Muscle layer of duodenum (tissue), 2 donors: Measurements from ENCODE around the gene PI4KA.
"Not testable (repeated sequence)": the region's sequence is repeated elsewhere in the genome, so short reads cannot be mapped to it uniquely, and the experiment has no call there.

ENCODE experiments used
- H3K27ac ChIP-seq: one replicate; pipeline ENCODE4 v1.7.0; 2013; ENCODE audit warnings: mild to moderate bottlenecking, low read length
- H3K27me3 ChIP-seq: one replicate; pipeline ENCODE4 v1.7.0; 2013; ENCODE audit warnings: low read depth, mild to moderate bottlenecking, control low read depth, low read length
- H3K36me3 ChIP-seq, 2 donors: one replicate each; pipeline ENCODE4 v1.7.0; 2013; ENCODE audit warnings: low read length in 2 of 2, control low read depth in 1 of 2, mild to moderate bottlenecking in 1 of 2; ENCODE audit not compliant: insufficient read depth in 2 of 2, control insufficient read depth in 1 of 2
- H3K4me1 ChIP-seq, 2 donors: one replicate each; pipeline ENCODE4 v1.7.0; 2013; ENCODE audit warnings: low read length in 2 of 2, mild to moderate bottlenecking in 2 of 2, control low read depth in 1 of 2, moderate library complexity in 1 of 2; ENCODE audit not compliant: insufficient read depth in 2 of 2, control insufficient read depth in 1 of 2
- H3K4me3 ChIP-seq, 2 donors: one replicate each; pipeline ENCODE4 v1.7.0; 2013; ENCODE audit warnings: low read length in 2 of 2, low read depth in 1 of 2, mild to moderate bottlenecking in 1 of 2
- H3K9me3 ChIP-seq, 2 donors: one replicate each; pipeline ENCODE4 v1.7.0; 2013; ENCODE audit warnings: low read length in 2 of 2, control low read depth in 1 of 2, mild to moderate bottlenecking in 1 of 2; ENCODE audit not compliant: control insufficient read depth in 1 of 2
- donor health status: healthy.

The PI4KA gene

GRCh38 chr22:20724676-20725454 is 133.7 kb downstream of the PI4KA start:
- Histone ChIP-seq H3K9me3 (no peaks in the 10 kb centered on the region), H3K4me3 (no peak overlapping the region), H3K27ac (no peak overlapping the region), H3K4me1 (no peaks in the 10 kb centered on the region), H3K36me3 (peaks cover 35 to 83% of the 10 kb centered on the region in 2 donors), H3K27me3 (no peaks in the 10 kb centered on the region)

GRCh38 chr22:20721409-20722218 is 137.0 kb downstream of the PI4KA start:
- Histone ChIP-seq H3K9me3 (no peaks in the 10 kb centered on the region), H3K27me3 (no peaks in the 10 kb centered on the region), H3K36me3 (peaks cover 8 to 58% of the 10 kb centered on the region in 2 donors), H3K27ac (no peak overlapping the region), H3K4me1 (no peaks in the 10 kb centered on the region), H3K4me3 (no peak overlapping the region)

DNA sequence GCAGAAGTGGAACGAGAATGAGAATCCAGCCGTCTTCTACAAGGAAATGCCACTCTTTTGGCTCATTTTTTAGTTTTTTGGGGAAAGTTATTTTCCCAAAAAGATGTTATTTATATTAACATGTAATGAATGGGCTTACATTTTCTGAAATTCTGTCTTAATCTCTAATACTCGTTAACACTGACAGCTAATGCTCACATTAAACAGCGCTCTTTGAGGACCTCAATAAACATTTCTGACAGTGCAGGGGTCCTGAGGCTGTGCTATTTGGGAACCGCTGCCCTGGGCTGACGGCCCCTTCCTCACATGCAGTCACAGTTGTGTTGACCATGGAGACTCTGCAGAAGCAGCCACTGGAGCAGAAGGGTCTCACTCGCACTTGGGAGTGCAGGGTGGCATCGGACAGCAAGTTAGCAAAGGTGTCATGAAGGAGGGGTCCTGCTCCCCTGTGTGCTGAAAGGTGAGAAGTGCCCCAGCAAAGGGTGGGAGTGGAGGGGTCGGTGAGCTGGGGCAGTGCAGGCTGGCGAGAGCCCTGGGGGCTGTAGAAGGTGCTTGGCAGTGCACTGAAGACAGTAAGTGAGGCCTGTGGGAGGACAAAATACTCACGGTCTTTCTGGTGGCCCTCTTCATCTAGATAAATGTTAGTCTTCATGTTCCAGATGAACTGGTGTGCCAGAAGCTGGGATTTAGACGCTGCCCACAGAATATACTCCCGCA is 137.8 kb downstream of the PI4KA start:
- Histone ChIP-seq H3K4me1 (no peaks in the 10 kb centered on the region), H3K36me3 (peaks cover 4 to 50% of the 10 kb centered on the region in 2 donors), H3K27ac (no peak overlapping the region)

DNA sequence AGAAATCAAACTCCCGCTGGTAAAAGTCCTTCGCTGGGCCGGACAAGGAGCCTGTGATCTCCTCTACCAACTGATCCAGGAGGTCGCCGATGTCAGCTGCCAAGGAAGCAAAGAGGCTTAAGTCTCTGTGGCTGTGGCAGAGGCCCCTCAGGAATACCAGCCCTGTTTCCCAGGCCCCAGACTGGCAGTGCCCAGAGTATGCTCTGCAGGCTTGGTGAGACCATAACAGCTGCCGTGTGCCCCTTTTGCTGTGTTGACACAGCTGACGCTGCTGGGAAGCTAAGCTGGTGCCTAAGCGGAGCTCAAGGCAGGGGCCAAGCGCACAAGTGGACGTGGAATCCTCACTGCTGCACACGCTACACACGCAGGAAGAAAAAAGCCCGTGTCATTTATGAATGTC is 139.9 kb downstream of the PI4KA start:
- H3K9me3 ChIP-seq, H3K27ac ChIP-seq: not testable (repeated sequence)
- peaks cover 0 to 39% of the 10 kb centered on the region in 2 donors for H3K36me3 ChIP-seq

More for the DNA sequence above, 137.8 kb downstream of the PI4KA start:
- Histone ChIP-seq H3K9me3 (no peaks in the 10 kb centered on the region), H3K4me3 (no peak overlapping the region), H3K27me3 (no peaks in the 10 kb centered on the region)

DNA sequence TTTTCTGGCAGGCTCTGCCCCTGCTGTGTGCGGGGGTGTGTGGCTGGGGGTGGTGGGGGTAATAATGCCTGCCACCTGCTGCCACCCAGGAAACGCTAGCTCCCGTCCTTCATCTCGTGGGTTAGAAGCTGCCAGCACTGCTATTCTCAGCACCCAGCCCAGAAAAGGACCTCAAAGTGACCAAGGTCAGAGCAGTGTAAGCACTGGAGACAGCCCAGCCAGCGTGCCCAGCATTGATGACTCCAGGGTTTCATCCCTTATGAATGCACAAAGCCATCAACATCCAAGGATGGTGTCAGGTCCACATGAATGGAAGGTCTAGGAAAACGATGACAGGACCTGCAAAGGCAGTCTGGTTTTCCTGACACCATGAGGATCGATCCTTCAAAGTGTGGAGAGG is 140.6 kb downstream of the PI4KA start:
- not testable (repeated sequence) for H3K4me3 ChIP-seq, H3K9me3 ChIP-seq, H3K27ac ChIP-seq, H3K27me3 ChIP-seq, H3K4me1 ChIP-seq
- H3K36me3 ChIP-seq: peaks cover 0 to 42% of the 10 kb centered on the region in 2 donors

More for the DNA sequence above, 139.9 kb downstream of the PI4KA start:
- H3K4me1 ChIP-seq, H3K27me3 ChIP-seq, H3K4me3 ChIP-seq: not testable (repeated sequence)

- not testable (repeated sequence) for H3K27me3 ChIP-seq, H3K27ac ChIP-seq, H3K9me3 ChIP-seq, H3K4me1 ChIP-seq, H3K4me3 ChIP-seq
- peaks cover 0 to 42% of the 10 kb centered on the region in 2 donors for H3K36me3 ChIP-seq
Observed at GRCh38 chr22:20717213-20717866, 141.3 kb downstream of the PI4KA start.

DNA sequence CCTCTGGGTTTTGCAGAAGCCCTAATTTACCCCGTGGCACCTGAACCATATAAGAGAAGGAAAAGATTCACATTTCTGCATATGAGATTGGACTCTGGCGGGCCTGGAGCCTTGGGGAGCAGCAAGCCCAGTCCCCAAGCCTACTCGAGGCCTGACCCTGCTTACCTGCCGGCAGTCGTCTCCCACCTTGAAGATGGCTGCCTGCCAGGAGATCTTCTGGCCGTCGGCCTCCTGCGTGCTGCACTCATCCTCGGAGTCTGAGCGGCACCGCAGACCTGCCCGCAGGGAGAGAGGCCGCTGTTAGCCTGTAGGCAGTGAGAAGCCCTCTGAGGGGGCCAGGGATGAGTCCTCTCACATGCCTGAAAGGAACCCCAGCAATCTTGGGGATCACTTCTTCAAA is 145.5 kb downstream of the PI4KA start:
- not testable (repeated sequence) for H3K9me3 ChIP-seq, H3K4me1 ChIP-seq, H3K27ac ChIP-seq, H3K4me3 ChIP-seq, H3K27me3 ChIP-seq
- peaks cover 0 to 25% of the 10 kb centered on the region in 2 donors for H3K36me3 ChIP-seq

GRCh38 chr22:20709966-20710365 is 148.6 kb downstream of the PI4KA start:
- not testable (repeated sequence) for H3K4me1 ChIP-seq, H3K27ac ChIP-seq, H3K27me3 ChIP-seq, H3K9me3 ChIP-seq, H3K4me3 ChIP-seq
- peaks cover 0 to 28% of the 10 kb centered on the region in 2 donors for H3K36me3 ChIP-seq

GRCh38 chr22:20707549-20708118 is 151.0 kb downstream of the PI4KA start:
- Histone ChIP-seq H3K36me3 (peaks cover 0 to 18% of the 10 kb centered on the region in 2 donors), H3K4me1 (peaks cover 0 to 10% of the 10 kb centered on the region in 2 donors)
- not testable (repeated sequence) for H3K9me3 ChIP-seq, H3K27ac ChIP-seq, H3K27me3 ChIP-seq, H3K4me3 ChIP-seq

- H3K27ac ChIP-seq, H3K9me3 ChIP-seq, H3K36me3 ChIP-seq, H3K27me3 ChIP-seq: not testable (repeated sequence)
- Histone ChIP-seq H3K4me1 (peaks cover 0 to 10% of the 10 kb centered on the region in 2 donors), H3K4me3 (peak overlapping the region in 1 of 2 donors; percentile 57)
Observed at GRCh38 chr22:20703816-20704609, 154.6 kb downstream of the PI4KA start.
